RWPE1 (cell line): ENCODE measurements around the gene SDC1.

Experiments used
- CTCF ChIA-PET: fragments of 350-600 bp; sonication (Branson Sonifier 250); formaldehyde crosslinking; extraction: SDS; loops from one replicate; lab custom pipeline; 2021; lab: Yijun Ruan, JAX
- POLR2A ChIA-PET: fragments of 400-600 bp; formaldehyde crosslinking; extraction: SDS; loops from one replicate; lab custom pipeline; 2020; ENCODE audit warnings: antibody characterized with exemption; ENCODE audit not compliant: low non-redundant PET; lab: Yijun Ruan, JAX
- DNase-seq: peaks from one replicate; pipeline ENCODE4 v3.0.0; 2012; ENCODE audit warnings: low spot score
- H3K27ac ChIP-seq: fragments of 450-650 bp; 2 replicates; pipeline ENCODE4 v1.5.1; 2017
- CTCF ChIP-seq: fragments of 450-650 bp; conservative IDR thresholded peaks from 2 replicates; pipeline ENCODE4 v1.5.1; 2017; ENCODE audit warnings: low read depth, mild to moderate bottlenecking

The SDC1 gene

DNA sequence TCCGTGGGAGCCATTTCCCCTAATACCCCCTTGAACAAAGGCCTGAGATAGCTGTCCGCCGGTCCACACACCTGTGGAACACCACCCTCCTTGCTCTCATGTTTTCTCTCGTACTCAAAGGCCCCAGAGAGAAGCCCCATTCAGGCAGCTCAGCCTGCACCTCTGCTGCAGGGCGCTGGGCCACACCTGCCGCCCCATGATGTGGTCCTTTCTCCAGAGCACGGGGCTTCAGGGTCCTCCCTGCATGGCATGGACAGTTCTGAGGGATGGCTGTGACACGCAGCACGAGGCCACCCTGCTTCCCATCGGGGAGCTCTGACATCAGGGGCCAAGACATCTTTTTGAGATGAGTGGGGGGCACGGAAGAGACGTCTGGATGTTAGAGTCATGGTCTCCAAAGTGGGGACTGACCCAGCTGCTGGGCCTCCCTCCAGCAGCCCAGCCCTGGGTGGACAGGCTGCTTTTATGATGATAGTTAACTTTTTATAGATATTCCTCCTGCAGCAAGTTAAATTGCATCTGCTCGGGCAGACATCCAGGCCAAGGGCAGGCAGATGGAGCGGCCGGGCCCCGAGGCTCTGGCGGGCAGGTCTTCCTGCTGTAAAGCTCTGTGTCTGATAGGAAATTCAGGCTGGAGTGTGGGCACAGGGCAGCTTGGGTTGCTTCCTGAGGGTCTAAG lies 56.7 kb downstream of the SDC1 start:
- TF ChIP-seq CTCF: no peak
- no peak for DNase-seq
- H3K27ac ChIP-seq: peak overlapping the region; percentile 92
- ChIA-PET POLR2A (no interaction called here), CTCF (interaction anchor here (1.0 kb wide), 1 partner anchor 12 kb away, joined by 5 read pairs; no protein-coding TSS in a partner anchor)

DNA sequence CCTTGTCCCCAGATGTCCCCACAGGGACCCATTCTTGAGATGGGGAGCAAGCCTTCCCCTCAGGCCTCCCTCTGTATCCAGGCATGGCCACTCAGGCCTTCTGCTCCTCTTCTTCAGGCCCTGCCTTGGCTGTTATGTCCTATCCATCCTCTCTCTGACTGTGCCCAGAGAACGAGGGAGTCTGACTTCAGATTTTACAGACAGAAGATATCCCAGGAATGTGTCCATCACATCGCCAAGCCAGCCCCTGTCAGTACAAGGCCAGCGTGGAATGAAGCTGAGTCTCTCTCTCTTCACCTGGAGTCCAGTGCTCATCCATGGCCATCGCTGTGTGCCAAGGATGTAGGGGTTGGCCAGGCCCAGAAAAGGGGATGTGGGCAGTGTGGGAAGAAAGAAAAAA lies 57.6 kb downstream of the SDC1 start:
- TF ChIP-seq CTCF: no peak
- DNase-seq: no peak
- ChIA-PET POLR2A (no interaction called here), CTCF (interaction anchor here (0.5 to 1.0 kb wide), 2 partner anchors 12 to 24 kb away, joined by 3 to 5 read pairs; no protein-coding TSS in a partner anchor)
- peak overlapping the region; percentile 92 for H3K27ac ChIP-seq

GRCh38 chr2:20165677-20166509 lies 59.0 kb downstream of the SDC1 start:
- ChIA-PET CTCF (no interaction called here), POLR2A (no interaction called here)
- TF ChIP-seq CTCF: no peak
- H3K27ac ChIP-seq: peak overlapping the region; percentile 92
- DNase-seq: no peak

DNA sequence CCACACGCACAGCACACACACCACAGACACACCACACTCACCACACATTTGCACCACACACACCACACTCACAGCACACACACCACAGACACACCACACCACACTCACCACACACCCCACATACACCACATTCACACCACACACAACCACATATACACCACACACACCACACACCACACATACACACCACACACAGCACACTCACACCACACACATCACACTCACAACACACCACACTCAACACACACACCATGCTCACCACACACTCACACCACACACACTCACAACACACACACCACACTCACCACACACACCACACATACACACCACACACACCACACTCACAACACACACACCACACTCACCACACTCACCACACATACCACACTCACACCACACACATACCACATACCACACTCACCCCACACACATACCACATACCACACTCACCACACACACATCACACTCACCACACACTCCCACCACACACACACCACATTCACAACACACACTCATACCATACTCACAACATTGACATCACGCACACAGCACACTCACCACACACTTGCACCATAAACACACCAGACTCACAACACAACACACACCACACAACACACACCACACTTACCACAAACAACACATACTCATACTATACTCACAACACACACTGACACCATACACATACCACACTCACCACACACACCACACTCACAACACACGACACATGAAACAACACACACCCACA lies 60.0 kb downstream of the SDC1 start:
- DNase-seq: no peak
- CTCF ChIA-PET: no interaction called here
- TF ChIP-seq CTCF: no peak
- peak overlapping the region; percentile 60 for H3K27ac ChIP-seq
- POLR2A ChIA-PET: no interaction called here

DNA sequence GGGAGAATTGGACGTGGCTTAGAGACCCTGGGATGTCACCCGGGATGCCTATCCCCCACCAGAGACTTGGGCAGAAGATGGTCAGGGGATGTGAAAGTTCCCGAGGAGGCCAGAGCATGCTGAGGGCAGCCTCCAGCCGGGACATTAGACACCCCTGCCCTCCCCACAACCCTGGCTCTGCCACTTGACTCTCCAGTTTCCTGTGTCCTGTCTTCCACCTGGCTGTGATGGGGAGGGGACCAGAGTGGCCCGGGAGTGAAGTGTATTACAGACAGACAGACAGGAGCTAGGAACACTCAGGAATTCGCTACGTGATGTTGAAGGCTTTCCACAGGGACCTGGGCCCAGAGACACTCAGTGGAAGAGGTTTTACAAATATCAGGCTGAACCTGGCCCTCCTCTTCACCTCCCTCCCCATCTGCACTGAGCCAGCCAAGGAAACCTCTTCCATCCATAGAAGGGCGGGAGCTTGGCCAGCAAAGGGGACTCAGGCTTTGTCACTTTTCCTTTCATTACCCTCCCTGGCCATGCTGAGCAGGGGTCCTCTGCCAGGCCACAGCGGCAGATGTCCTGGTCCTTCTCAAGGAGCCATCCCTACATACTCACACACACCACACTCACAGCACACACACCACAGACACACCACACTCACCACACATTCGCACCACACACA lies 60.7 kb downstream of the SDC1 start:
- peak overlapping the region; percentile 60 for H3K27ac ChIP-seq
- POLR2A ChIA-PET: interaction anchor here (0.5 kb wide), 1 partner anchor 67 kb away, joined by 5 read pairs; no protein-coding TSS in a partner anchor
- DNase-seq: no peak
- CTCF ChIA-PET: no interaction called here
- TF ChIP-seq CTCF: no peak
